ENCODE results near the gene KRTAP10-9. TPM values are rescaled to one million over a fixed set of nuclear protein-coding genes. Genes with fewer than 3 reads are reported as not detected.

The KRTAP10-9 gene
- total and polyA plus RNA-seq, 2 of the 8 experiments (the other 6 are each of a cell fraction or from before 2014, with no cell fraction given) = not detected

DNA sequence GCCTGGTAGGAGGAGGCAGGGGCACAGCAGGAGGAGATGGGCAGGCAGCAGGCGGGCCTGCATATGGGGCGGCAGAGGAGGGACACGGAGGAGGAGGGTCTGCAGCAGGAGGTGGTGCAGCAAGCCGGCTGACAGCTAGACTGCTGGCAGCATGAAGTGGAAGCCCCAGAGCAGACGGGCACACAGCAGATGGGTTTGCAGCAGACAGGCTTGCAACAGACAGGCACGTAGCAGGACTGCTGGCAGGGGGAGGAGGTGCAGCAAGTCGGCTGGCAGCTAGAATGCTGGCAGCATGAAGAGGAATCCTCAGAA, 47.1 kb upstream of the KRTAP10-9 start (continued):
- TF ChIP-seq ZNF274 (IDR thresholded peaks at IDR 0.05; ENCODE audit: borderline replicate concordance, extremely low read depth, low read length) (no peak), PHF8 (conservative IDR thresholded peaks at IDR 0.05; ENCODE audit: low read depth, low read length) (no peak)

Measured in H1 (cell line).